H1 (cell line): Measurements from ENCODE around the gene CYP1A2. TPM values are rescaled to one million over a fixed set of nuclear protein-coding genes. Genes with fewer than 3 reads are reported as not detected.

Experiments used
- BACH1 ChIP-seq: IDR thresholded peaks from 2 replicates; pipeline ENCODE4 v1.6.1; 2012; ENCODE audit warnings: low read length, improper control_type of control experiment
- BCL11A ChIP-seq, 2 experiments: IDR thresholded peaks; one replicate each; pipeline ENCODE4 v1.6.1; 2011; ENCODE audit warnings: low read depth in 2 of 2, low read length in 2 of 2, mild to moderate bottlenecking in 2 of 2
- BRCA1 ChIP-seq: IDR thresholded peaks from 2 replicates; pipeline ENCODE4 v1.6.1; 2012; ENCODE audit warnings: low read depth, low read length, improper control_type of control experiment
- CBX5 ChIP-seq: fragments of 300-800, 300-1000 bp; sonication (generic); IDR thresholded peaks from 2 replicates; pipeline ENCODE4 v1.7.1; 2016; ENCODE audit warnings: antibody characterized with exemption, low read length, low read depth
- CBX8 ChIP-seq: fragments of 300-800, 300-1000 bp; sonication (generic); IDR thresholded peaks from 2 replicates; pipeline ENCODE4 v1.7.1; 2016; ENCODE audit warnings: low read depth, low read length, borderline replicate concordance
- CHD1 ChIP-seq: IDR thresholded peaks from 2 replicates; pipeline ENCODE4 v1.6.1; 2012; ENCODE audit warnings: low read depth, low read length, improper control_type of control experiment
- CTBP2 ChIP-seq: IDR thresholded peaks from 2 replicates; pipeline ENCODE4 v1.7.0; 2011; ENCODE audit warnings: borderline replicate concordance, mild to moderate bottlenecking, moderate library complexity, mixed read lengths, low read length; ENCODE audit not compliant: insufficient read depth, insufficient read length
- EZH2 ChIP-seq: fragments of 200-600 bp; sonication (generic); IDR thresholded peaks from 2 replicates; pipeline ENCODE4 v1.7.1; 2012; ENCODE audit warnings: low read depth, mild to moderate bottlenecking, moderate library complexity, low read length, inconsistent platforms; ENCODE audit not compliant: severe bottlenecking
- KDM1A ChIP-seq: fragments of 200-600, 300-600 bp; sonication (generic); IDR thresholded peaks from 2 replicates; pipeline ENCODE4 v1.7.1; 2016; ENCODE audit warnings: mild to moderate bottlenecking, low read length, borderline replicate concordance
- NANOG ChIP-seq: IDR thresholded peaks from 2 replicates; pipeline ENCODE4 v1.6.1; 2011; ENCODE audit warnings: low read length, low read depth, mild to moderate bottlenecking, inconsistent platforms; ENCODE audit not compliant: insufficient read depth, poor library complexity, severe bottlenecking
- NRF1 ChIP-seq: IDR thresholded peaks from 2 replicates; pipeline ENCODE4 v1.6.1; 2011; ENCODE audit warnings: mild to moderate bottlenecking, low read depth, low read length, improper control_type of control experiment
- POLR2AphosphoS5 ChIP-seq: IDR thresholded peaks from 2 replicates; pipeline ENCODE4 v1.6.1; 2011; ENCODE audit warnings: low read depth, low read length
- POU5F1 ChIP-seq: IDR thresholded peaks from 2 replicates; pipeline ENCODE4 v1.6.1; 2011; ENCODE audit warnings: low read depth, mild to moderate bottlenecking, low read length, moderate library complexity
- RXRA ChIP-seq: IDR thresholded peaks from 2 replicates; pipeline ENCODE4 v1.6.1; 2011; ENCODE audit warnings: low read depth, mild to moderate bottlenecking, low read length, moderate library complexity; ENCODE audit not compliant: insufficient read depth
- SIN3A ChIP-seq, 2 experiments: IDR thresholded peaks in 1 of 2; conservative IDR thresholded peaks in 1 of 2; 2 replicates each; pipeline ENCODE4 v1.6.1; 2011 to 2012; ENCODE audit warnings: low read length in 2 of 2, improper control_type of control experiment in 1 of 2, low read depth in 1 of 2, mild to moderate bottlenecking in 1 of 2
- TAF7 ChIP-seq: optimal IDR thresholded peaks from 2 replicates; pipeline ENCODE3; 2011; ENCODE audit warnings: low read depth, mild to moderate bottlenecking, inconsistent platforms, low read length, moderate library complexity, borderline replicate concordance
- polyA plus RNA-seq, 7 experiments: library from polyadenylated mRNA; depleted of rRNA in 3 of 7; stranded (reverse) in 5 of 7; unstranded in 2 of 7; fragments of >200 nt in 5 of 7; fragments of 200-250 nt in 2 of 7; gene quantifications; 1 replicate in 5 of 7; 2 replicates in 1 of 7; 4 replicates in 1 of 7; pipeline versions ENCODE4 v1.2.1 to v1.2.3, GENCODE V29; 2011 to 2013; ENCODE audit warnings: missing spikeins in 2 of 7, mixed read lengths in 2 of 7
- total RNA-seq: library from RNA; stranded (reverse); fragmentation: NEBNext Ultra II Directional; extraction: Animal tissue kit (Norgen Biotek cat#: 25700); gene quantifications from 2 replicates; pipeline ENCODE4 v1.2.1, GENCODE V29; 2021
- TF ChIP-seq, protein P1 (sequence below): IDR thresholded peaks from 2 replicates; pipeline ENCODE4 v1.6.1; 2012; ENCODE audit warnings: low read length, inconsistent platforms
- TF ChIP-seq, protein P2 (sequence below): IDR thresholded peaks from 2 replicates; pipeline ENCODE4 v1.6.1; 2012; ENCODE audit warnings: inconsistent platforms
- TF ChIP-seq, protein P3 (sequence below): IDR thresholded peaks from 2 replicates; pipeline ENCODE4 v1.6.1; 2012; ENCODE audit warnings: inconsistent platforms

Gene CYP1A2
- total and polyA plus RNA-seq, 2 of the 8 experiments (the other 6 are each of a cell fraction or from before 2014, with no cell fraction given): not detected

DNA sequence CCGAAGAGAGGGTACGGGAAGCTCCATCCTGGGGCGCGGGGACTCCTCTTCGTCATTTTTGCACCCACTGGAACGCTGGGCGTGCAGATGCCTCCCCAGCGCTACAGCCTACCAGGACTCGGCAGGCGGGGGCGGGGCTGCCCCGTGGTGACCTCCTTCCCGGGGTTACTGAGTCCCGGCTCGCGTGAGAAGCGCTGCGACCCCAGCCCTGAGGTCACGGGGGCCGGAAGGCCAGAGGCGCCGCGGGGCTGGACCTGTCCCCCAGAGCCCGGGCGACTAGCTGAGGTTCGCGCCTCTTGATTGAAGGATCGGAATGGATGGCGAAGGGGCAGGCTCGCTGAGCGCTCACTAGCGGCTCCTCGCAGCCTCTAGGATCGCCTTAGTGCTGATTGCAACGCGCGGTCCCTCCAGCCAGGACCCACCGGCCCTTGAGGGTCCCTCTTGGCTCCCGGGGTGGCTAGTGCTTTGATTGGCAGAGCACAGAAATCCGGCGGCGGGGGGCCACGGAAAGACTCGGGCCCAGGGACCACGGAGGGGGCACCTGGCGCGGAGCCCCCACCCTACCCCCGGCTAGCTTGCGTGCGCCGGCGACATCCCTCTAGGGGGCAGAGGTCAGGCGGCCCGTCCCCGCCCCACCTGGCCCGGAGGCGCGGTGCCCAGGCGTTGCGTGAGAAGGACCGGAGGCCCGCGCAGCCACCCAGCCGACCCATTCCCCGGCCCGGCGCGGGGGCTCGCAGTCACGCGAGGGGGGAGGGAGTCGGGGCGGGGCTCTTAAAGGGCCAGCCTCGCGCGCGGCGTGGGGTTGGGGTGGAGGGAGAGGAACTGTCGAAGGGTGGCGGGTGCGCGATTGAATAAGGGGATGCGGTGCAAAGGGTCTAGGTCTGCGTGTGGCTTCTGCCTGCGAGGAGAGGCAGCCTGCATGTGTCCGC, 22.5 kb upstream of the CYP1A2 start (continued):
- TF ChIP-seq BCL11A (IDR thresholded peaks at IDR 0.05; ENCODE audit: low read depth in 2 of 2, low read length in 2 of 2): no peak
- TF ChIP-seq, protein P1, sequence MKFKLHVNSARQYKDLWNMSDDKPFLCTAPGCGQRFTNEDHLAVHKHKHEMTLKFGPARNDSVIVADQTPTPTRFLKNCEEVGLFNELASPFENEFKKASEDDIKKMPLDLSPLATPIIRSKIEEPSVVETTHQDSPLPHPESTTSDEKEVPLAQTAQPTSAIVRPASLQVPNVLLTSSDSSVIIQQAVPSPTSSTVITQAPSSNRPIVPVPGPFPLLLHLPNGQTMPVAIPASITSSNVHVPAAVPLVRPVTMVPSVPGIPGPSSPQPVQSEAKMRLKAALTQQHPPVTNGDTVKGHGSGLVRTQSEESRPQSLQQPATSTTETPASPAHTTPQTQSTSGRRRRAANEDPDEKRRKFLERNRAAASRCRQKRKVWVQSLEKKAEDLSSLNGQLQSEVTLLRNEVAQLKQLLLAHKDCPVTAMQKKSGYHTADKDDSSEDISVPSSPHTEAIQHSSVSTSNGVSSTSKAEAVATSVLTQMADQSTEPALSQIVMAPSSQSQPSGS: no peak
- TF ChIP-seq POU5F1: no peak
- TF ChIP-seq RXRA: no peak
- TF ChIP-seq CBX5: no peak
- TF ChIP-seq, protein P2, sequence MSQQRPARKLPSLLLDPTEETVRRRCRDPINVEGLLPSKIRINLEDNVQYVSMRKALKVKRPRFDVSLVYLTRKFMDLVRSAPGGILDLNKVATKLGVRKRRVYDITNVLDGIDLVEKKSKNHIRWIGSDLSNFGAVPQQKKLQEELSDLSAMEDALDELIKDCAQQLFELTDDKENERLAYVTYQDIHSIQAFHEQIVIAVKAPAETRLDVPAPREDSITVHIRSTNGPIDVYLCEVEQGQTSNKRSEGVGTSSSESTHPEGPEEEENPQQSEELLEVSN: no peak
- TF ChIP-seq BACH1: no peak
- no peak for TF ChIP-seq KDM1A
- no peak for TF ChIP-seq NANOG
- TF ChIP-seq BRCA1: no peak
- no peak for TF ChIP-seq POLR2AphosphoS5
- TF ChIP-seq CTBP2: peak; percentile 32
- TF ChIP-seq, protein P3, sequence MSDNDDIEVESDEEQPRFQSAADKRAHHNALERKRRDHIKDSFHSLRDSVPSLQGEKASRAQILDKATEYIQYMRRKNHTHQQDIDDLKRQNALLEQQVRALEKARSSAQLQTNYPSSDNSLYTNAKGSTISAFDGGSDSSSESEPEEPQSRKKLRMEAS: peak; percentile 1
- peak; percentile 62 for TF ChIP-seq EZH2
- TF ChIP-seq TAF7: no peak
- no peak for TF ChIP-seq CHD1
- TF ChIP-seq CBX8: no peak
- TF ChIP-seq NRF1: no peak
- peak in 1 of 2 experiments; percentile 18; a peak in 1 of 4 replicates for TF ChIP-seq SIN3A (conservative IDR thresholded peaks at IDR 0.05 in 1 of 2, IDR thresholded peaks at IDR 0.05 in 1 of 2; ENCODE audit: low read depth in 1 of 2, low read length in 2 of 2)
